LNCaP clone FGC (cell line): Measurements from ENCODE around the gene KNSTRN.

Experiments used
- DNase-seq: peaks from one replicate; pipeline ENCODE4 v3.0.0-alpha.2; 2011; ENCODE audit warnings: low read depth
- H3K4me3 ChIP-seq: 2 replicates; pipeline ENCODE4 v1.5.1; 2011; ENCODE audit warnings: mild to moderate bottlenecking, low read depth, low read length, control low read depth
- TF ChIP-seq, protein P1 (sequence below): IDR thresholded peaks from 2 replicates; pipeline ENCODE4 v1.5.1; 2012; ENCODE audit warnings: mild to moderate bottlenecking; ENCODE audit not compliant: control insufficient read depth, insufficient read depth; ENCODE audit errors: extremely low read depth

The KNSTRN gene

DNA sequence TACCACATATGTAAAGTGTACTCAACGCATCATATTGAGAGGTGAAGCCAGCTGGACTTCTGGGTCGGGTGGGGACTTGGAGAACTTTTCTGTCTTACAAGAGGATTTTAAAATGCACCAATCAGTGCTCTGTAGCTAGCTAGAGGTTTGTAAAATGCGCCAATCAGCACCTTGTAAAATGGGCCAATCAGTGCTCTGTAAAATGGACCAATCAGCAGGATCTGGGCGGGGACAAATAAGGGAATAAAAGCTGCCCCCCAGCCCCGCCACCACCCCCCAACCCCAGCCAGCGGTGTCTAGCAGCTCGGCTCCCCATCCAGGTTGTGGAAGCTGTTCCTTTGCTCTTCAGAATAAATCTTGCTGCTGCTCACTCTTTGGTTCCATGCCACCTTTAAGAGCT is 16.8 kb downstream of the KNSTRN start:
- H3K4me3 ChIP-seq: no peak overlapping the region
- no peak for DNase-seq
- TF ChIP-seq, protein P1, sequence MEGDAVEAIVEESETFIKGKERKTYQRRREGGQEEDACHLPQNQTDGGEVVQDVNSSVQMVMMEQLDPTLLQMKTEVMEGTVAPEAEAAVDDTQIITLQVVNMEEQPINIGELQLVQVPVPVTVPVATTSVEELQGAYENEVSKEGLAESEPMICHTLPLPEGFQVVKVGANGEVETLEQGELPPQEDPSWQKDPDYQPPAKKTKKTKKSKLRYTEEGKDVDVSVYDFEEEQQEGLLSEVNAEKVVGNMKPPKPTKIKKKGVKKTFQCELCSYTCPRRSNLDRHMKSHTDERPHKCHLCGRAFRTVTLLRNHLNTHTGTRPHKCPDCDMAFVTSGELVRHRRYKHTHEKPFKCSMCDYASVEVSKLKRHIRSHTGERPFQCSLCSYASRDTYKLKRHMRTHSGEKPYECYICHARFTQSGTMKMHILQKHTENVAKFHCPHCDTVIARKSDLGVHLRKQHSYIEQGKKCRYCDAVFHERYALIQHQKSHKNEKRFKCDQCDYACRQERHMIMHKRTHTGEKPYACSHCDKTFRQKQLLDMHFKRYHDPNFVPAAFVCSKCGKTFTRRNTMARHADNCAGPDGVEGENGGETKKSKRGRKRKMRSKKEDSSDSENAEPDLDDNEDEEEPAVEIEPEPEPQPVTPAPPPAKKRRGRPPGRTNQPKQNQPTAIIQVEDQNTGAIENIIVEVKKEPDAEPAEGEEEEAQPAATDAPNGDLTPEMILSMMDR: no peak

DNA sequence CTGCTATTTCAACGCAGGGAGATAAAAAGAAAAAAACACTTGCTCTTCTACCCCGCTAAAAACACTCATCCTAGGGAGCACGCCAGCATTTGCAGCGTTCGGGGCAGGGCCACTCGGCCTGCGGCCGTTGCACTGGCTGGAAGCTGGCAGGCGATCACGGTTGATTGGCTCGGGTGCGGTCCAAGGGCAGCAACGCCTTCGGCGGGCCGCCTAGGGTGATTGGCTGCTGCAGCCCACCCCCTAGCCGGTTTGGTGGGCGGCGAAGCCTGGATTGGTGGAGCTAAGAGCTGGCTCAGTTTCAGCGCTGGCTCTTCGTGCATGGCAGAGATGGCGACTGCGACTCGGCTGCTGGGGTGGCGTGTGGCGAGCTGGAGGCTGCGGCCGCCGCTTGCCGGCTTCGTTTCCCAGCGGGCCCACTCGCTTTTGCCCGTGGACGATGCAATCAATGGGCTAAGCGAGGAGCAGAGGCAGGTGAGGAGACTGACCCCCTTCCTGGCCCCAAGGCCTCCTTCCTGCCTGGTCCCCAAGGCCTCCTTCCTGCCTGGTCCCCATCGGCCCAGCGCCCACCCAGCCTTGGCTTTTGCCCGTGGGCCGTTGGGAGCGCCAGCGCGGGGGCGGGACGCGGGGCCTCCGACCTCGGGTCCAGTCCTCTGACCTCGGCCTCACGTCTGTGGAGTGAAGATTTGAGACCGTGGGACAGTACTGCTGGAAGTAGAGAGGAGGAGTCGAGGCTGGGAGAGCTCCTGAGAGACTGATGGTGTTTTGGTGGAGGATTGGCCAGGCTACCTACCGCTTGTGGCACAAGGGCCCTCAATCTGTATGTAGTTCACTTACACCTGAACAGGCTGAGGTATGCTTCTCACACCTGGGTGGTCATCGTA is 23.2 kb downstream of the KNSTRN start, which contains the start of gene IVD:
Gene IVD (plus strand): TSS at position 295 of the 881 bp plus-strand sequence. CDS start 33 bp downstream, at position 328.
- TF ChIP-seq, protein P1: no peak
- DNase-seq: peak; percentile 93
- peak within 1 kb of the TSS; percentile 95 for H3K4me3 ChIP-seq

DNA sequence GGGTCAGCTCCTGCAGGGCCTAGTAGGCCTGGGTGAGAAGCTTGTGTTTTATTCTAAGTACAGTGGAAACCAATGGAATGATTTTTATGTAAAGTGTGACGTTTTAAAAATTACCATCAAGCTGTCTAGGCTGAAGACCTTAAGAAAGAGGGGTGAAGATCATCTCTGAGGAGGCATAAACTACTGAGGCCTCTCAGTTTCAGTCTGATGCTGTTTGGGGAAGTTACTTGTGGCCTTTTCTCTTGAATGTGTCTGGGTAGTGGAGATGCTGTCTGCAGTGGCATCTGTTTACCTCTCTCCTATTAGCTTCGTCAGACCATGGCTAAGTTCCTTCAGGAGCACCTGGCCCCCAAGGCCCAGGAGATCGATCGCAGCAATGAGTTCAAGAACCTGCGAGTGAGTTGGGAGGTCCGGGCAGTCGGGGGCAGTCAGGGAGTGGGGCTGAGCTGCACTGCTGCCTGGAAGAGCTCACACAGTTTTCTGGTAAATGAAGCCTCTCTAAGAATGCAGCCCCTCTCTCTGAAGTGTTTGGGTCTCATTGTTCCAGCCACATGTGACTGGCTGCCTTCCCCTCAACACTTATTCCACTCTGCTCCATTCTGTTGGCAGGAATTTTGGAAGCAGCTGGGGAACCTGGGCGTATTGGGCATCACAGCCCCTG is 24.9 kb downstream of the KNSTRN start:
- no peak for DNase-seq
- TF ChIP-seq, protein P1: no peak
- H3K4me3 ChIP-seq: no peak overlapping the region

DNA sequence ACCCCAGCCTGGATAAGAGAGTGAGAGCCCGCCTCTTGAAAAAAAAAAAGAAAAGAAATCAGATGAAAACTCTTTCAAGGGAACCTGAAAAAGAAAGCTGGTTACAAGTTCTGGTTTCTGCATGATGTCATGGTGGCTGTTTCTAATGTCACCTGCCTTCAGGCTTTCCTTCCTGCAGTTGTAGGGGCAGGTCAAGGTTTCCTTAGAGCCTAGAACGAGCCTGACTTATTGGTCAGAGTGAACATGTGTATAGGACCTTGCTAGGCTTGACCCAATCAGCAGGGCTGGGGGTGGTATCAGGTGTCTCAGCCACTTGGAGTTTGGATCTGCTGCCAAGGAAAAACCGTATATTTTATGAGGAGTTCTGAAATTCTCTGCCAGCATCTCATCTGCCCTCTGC is 26.8 kb downstream of the KNSTRN start:
- H3K4me3 ChIP-seq: no peak overlapping the region
- TF ChIP-seq, protein P1: no peak
- DNase-seq: peak; percentile 86

DNA sequence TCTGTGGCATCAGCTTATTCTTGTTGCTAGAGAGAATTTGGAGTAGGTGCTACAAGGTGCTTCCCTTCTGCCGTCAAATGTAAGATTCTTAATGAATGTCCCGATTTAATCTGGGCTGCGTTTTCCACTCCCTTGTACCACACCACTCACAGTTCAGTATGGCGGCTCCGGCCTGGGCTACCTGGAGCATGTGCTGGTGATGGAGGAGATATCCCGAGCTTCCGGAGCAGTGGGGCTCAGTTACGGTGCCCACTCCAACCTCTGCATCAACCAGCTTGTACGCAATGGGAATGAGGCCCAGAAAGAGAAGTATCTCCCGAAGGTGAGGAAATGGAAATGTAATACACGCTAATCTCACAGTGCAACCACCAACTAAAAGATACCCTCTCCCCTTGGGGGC is 28.0 kb downstream of the KNSTRN start:
- TF ChIP-seq, protein P1: no peak
- no peak for DNase-seq
- no peak overlapping the region for H3K4me3 ChIP-seq

DNA sequence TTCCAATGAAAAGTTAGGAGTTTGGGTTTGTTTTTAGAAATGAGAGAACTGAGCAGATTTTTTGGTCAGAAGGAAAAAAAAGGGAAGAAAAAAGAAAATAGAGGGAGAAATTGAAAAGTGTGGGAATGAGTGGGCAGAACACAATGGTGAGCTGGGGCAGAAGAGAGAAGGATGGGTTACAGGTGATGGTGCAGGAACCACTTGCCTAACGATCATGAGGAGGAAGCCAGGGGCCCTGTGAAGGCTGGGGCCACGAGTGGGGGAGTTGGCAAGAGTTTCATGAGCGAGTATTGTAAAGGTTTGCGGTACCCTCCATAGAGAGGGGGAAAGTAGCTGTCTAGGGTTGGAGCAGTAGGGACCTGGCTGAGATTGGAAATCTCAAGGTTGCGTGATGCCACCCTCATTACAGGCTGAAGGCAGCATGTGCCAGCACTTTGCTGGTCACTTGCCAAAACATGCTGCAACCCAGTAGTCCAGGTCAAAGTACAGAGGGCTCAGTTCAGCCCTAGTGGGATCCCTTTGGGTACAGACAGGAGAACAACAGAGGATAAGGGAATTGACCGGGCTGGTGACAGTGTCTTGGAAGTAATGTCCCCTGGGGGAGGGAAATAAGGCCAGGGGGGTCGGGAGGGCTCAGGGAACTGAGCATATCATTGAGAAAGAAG is 29.7 kb downstream of the KNSTRN start:
- TF ChIP-seq, protein P1: no peak
- DNase-seq: no peak
- H3K4me3 ChIP-seq: no peak overlapping the region
